ENCODE measurements around the gene H2BK1. TPM values are rescaled to one million over a fixed set of nuclear protein-coding genes. Genes with fewer than 3 reads are reported as not detected.

The H2BK1 gene
- total RNA-seq, 1 donor from 2014 or later, result not detected

- Mint-ChIP-seq H3K9me3 (no peaks in the 10 kb centered on the region), H3K27ac (ENCODE audit: unreplicated experiment) (no peak overlapping the region), H3K27me3 (ENCODE audit: low read depth) (peaks cover 28% of the 10 kb centered on the region), H3K36me3 (ENCODE audit: low read depth) (no peaks in the 10 kb centered on the region), H3K4me1 (no peaks in the 10 kb centered on the region), H3K4me3 (no peak overlapping the region)
- no peak for DNase-seq (ENCODE audit: low read depth, low spot score)
- TF ChIP-seq CTCF (conservative IDR thresholded peaks at IDR 0.05), result no peak
Observed at GRCh38 chr7:151194188-151194587, 16.1 kb downstream of the H2BK1 start.

GRCh38 chr7:151193203-151193978 lies 16.9 kb downstream of the H2BK1 start:
- no peak for TF ChIP-seq CTCF (conservative IDR thresholded peaks at IDR 0.05)

GRCh38 chr7:151192002-151192539 lies 18.2 kb downstream of the H2BK1 start:
- Mint-ChIP-seq H3K36me3 (ENCODE audit: low read depth) (no peaks in the 10 kb centered on the region), H3K27me3 (ENCODE audit: low read depth) (peaks cover 33% of the 10 kb centered on the region), H3K27ac (ENCODE audit: unreplicated experiment) (no peak overlapping the region), H3K9me3 (no peaks in the 10 kb centered on the region), H3K4me1 (peaks cover 3% of the 10 kb centered on the region), H3K4me3 (no peak overlapping the region)
- no peak for DNase-seq (ENCODE audit: low read depth, low spot score)
- no peak for TF ChIP-seq CTCF (conservative IDR thresholded peaks at IDR 0.05)

More at GRCh38 chr7:151193203-151193978, 16.9 kb downstream of the H2BK1 start:
- H3K4me1 Mint-ChIP-seq, result peaks cover 3% of the 10 kb centered on the region
- H3K36me3 Mint-ChIP-seq (ENCODE audit: low read depth), result no peaks in the 10 kb centered on the region
- no peak overlapping the region for H3K4me3 Mint-ChIP-seq
- H3K9me3 Mint-ChIP-seq, result no peaks in the 10 kb centered on the region
- H3K27me3 Mint-ChIP-seq (ENCODE audit: low read depth), result peaks cover 33% of the 10 kb centered on the region
- H3K27ac Mint-ChIP-seq (ENCODE audit: unreplicated experiment), result peak overlapping the region; percentile 81
- DNase-seq (ENCODE audit: low read depth, low spot score), result no peak

- Mint-ChIP-seq H3K27ac (ENCODE audit: unreplicated experiment) (no peak overlapping the region), H3K27me3 (ENCODE audit: low read depth) (peaks cover 33% of the 10 kb centered on the region)
- no peak for TF ChIP-seq CTCF (conservative IDR thresholded peaks at IDR 0.05)
Observed at GRCh38 chr7:151191544-151191943, 18.7 kb downstream of the H2BK1 start.

GRCh38 chr7:151189038-151189437 lies 21.2 kb downstream of the H2BK1 start:
- H3K27ac Mint-ChIP-seq (ENCODE audit: unreplicated experiment), result peak overlapping the region; percentile 63
- no peak for TF ChIP-seq CTCF (conservative IDR thresholded peaks at IDR 0.05)
- no peak for DNase-seq (ENCODE audit: low read depth, low spot score)
- no peaks in the 10 kb centered on the region for H3K36me3 Mint-ChIP-seq (ENCODE audit: low read depth)
- H3K27me3 Mint-ChIP-seq (ENCODE audit: low read depth), result peaks cover 19% of the 10 kb centered on the region
- H3K9me3 Mint-ChIP-seq, result no peaks in the 10 kb centered on the region
- no peak overlapping the region for H3K4me3 Mint-ChIP-seq
- peaks cover 3% of the 10 kb centered on the region for H3K4me1 Mint-ChIP-seq

More at GRCh38 chr7:151191544-151191943, 18.7 kb downstream of the H2BK1 start:
- DNase-seq (ENCODE audit: low read depth, low spot score), result no peak
- Mint-ChIP-seq H3K9me3 (no peaks in the 10 kb centered on the region), H3K4me3 (no peak overlapping the region), H3K4me1 (peaks cover 3% of the 10 kb centered on the region), H3K36me3 (ENCODE audit: low read depth) (no peaks in the 10 kb centered on the region)
